Measurements from ENCODE around the gene RASGEF1C.

Gene RASGEF1C

DNA sequence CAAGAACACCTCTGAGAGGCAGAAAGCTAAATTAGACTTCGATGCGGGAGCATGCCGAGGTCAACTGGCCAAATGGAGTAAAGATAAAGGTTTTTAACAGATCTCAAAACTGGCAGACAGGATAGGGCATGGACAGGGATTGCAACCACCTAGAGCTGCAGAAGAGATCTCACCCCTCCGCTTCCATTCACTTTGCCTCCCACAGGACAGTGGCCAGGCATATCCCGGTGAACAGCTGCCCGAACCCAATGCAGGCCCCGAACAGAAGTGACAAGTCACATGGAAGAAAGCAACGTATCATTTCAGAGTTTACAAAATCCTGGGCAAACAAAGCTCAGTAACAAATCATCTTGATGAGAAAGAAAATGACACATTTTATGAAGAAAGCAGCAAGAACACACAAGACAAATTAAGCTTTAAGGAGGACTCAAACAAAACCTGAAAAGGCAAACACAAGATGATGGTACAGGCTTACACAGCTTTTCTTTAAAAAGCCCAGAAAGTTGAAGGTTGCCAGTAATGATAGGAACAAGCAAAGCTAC, 155.9 kb downstream of the RASGEF1C start:
- DNase-seq (ENCODE audit: low read depth in 3 of 3): no peak

- no peak for DNase-seq (ENCODE audit: low read depth in 3 of 3)
These were observed 156.7 kb downstream of the RASGEF1C start for GRCh38 chr5:180052211-180052818.

All from stimulated activated CD4-positive, alpha-beta T cell treated with anti-CD3 and anti-CD28 coated beads, TNF-alpha, amount 100 ng/mL, for 24 hours (primary cell).